BJ (cell line): ENCODE measurements around the gene ZBED4. TPM values are rescaled to one million over a fixed set of nuclear protein-coding genes. Genes with fewer than 3 reads are reported as not detected.

Experiments used
- CTCF ChIA-PET: fragments of 350-600 bp; formaldehyde crosslinking; extraction: SDS; loops from one replicate; lab custom pipeline; 2021; ENCODE audit warnings: antibody characterized with exemption, inconsistent platforms; lab: Yijun Ruan, JAX
- POLR2A ChIA-PET: fragments of 300-600 bp; sonication (Branson Sonifier 250); formaldehyde crosslinking; extraction: SDS; loops from one replicate; lab custom pipeline; 2021; ENCODE audit warnings: antibody characterized with exemption; lab: Charles Lee
- DNase-seq: peaks from one replicate; pipeline ENCODE4 v3.0.0-alpha.2; 2011; ENCODE audit warnings: low read depth
- H3K27me3 ChIP-seq: 2 replicates; pipeline ENCODE4 v1.6.0; 2011; ENCODE audit warnings: low read length; ENCODE audit not compliant: control insufficient read depth, insufficient read depth
- H3K36me3 ChIP-seq: 2 replicates; pipeline ENCODE4 v1.5.1; 2011; ENCODE audit warnings: low read length; ENCODE audit not compliant: control insufficient read depth, insufficient read depth
- H3K4me3 ChIP-seq: 2 replicates; pipeline ENCODE4 v1.5.1; 2011; ENCODE audit warnings: low read depth, mild to moderate bottlenecking, control low read depth, low read length
- polyA plus RNA-seq: library from polyadenylated mRNA; depleted of rRNA; stranded (reverse); fragments of >200 nt; gene quantifications from 2 replicates; pipeline ENCODE4 v1.2.3, GENCODE V29; 2011; rRNA removed
- small RNA-seq: library from RNA; depleted of rRNA; stranded (forward); fragments of <200 nt; gene quantifications from one replicate; pipeline ENCODE3, GENCODE V24; 2012; ENCODE audit warnings: low replicate concordance, low read depth; ENCODE audit not compliant: insufficient read length
- TF ChIP-seq, protein P1 (sequence below): IDR thresholded peaks from 2 replicates; pipeline ENCODE4 v1.5.1; 2011; ENCODE audit warnings: low read depth, mild to moderate bottlenecking, control low read depth, inconsistent platforms, low read length, moderate library complexity; ENCODE audit not compliant: insufficient read depth

Gene ZBED4
- polyA plus RNA-seq, 1 experiment: 4.5 TPM

DNA sequence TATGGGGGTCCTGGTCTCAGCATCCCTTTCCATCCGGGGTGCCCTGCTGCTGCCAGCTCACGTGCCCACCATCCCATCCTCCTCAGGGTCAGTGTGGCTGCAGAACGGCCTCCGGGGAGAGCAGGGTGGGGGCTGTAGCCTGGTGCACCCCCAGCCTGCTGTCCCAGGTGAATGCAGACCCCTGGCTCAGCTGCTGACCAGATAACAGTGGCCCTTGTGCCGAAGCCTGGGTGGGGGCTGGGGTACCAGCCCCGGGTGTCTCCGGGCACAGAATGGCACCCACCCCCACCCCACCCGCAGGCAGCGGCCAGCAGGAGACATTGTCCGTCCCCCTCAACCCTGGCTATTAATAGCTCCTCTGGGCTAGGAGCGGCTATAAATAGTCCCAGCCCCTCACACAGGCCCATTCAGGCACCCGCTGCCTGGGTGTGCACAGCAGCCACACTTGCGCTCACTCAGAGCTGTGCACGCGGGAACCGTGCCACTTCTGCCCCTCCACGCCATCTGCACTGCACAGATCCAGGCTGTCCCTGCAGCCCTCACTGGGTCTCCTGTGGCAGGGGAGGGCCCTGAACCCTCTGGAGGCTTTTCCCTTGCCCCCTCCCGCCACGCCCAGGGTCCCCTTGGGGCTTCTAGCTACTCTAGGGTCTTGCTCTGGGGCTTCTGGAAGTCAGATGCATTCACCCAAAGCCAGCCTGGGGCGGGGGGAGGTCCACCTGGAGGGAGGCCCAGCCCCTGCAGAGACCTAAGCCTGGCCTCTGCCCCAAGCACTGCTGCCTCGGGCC is 83.5 kb downstream of the ZBED4 start:
- POLR2A ChIA-PET: no interaction called here
- CTCF ChIA-PET: interaction anchor here (1.1 to 1.2 kb wide), 2 partner anchors 47 to 55 kb away, joined by 3 read pairs; no protein-coding TSS in a partner anchor

DNA sequence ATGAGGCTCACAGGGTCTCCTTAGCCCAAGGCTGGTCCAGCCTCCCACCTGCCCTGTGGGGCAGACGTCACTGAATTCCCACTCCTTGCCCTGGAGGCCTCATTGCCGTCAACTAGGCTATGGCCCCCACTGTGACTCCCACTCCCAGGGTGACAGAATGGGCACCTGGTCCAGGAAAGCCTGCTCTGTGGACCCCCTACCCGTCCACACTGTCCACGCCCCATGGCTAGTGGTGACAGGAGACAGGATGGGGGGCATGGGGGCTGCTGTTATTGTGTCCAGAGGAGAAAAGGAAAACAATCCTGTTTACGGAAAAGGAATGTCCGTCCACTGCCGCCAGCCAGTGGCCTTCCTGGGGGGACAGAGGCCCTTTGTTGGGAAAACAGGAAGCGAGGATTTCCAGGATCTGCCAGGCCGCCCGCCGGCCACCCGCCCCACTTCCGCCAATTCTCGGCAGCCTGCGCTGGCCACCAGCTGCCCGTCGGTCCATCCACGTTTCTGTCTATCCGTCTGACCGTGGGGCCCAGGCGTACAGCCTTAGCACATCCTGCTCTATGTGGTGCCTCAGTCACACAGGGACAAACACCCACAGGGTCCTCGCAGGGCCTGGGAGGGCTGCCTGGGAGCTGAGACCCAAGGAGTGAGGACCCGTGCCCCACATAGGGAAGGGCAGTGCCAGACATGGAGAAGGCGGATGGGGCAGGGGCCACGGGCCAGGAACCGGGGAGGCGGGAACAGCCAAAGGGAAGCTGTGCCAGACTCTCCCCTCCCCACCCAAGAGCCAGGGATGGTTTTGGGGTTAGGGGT is 84.3 kb downstream of the ZBED4 start:
- no peaks in the 10 kb centered on the region for H3K36me3 ChIP-seq
- no peak overlapping the region for H3K4me3 ChIP-seq
- no peak for DNase-seq
- CTCF ChIA-PET: no interaction called here
- TF ChIP-seq, protein P1, sequence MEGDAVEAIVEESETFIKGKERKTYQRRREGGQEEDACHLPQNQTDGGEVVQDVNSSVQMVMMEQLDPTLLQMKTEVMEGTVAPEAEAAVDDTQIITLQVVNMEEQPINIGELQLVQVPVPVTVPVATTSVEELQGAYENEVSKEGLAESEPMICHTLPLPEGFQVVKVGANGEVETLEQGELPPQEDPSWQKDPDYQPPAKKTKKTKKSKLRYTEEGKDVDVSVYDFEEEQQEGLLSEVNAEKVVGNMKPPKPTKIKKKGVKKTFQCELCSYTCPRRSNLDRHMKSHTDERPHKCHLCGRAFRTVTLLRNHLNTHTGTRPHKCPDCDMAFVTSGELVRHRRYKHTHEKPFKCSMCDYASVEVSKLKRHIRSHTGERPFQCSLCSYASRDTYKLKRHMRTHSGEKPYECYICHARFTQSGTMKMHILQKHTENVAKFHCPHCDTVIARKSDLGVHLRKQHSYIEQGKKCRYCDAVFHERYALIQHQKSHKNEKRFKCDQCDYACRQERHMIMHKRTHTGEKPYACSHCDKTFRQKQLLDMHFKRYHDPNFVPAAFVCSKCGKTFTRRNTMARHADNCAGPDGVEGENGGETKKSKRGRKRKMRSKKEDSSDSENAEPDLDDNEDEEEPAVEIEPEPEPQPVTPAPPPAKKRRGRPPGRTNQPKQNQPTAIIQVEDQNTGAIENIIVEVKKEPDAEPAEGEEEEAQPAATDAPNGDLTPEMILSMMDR: no peak
- H3K27me3 ChIP-seq: no peaks in the 10 kb centered on the region
- POLR2A ChIA-PET: no interaction called here

More for the DNA sequence above, 83.5 kb downstream of the ZBED4 start:
- Histone ChIP-seq H3K36me3 (no peaks in the 10 kb centered on the region), H3K4me3 (no peak overlapping the region), H3K27me3 (no peaks in the 10 kb centered on the region)
- TF ChIP-seq, protein P1: no peak
- DNase-seq: no peak

DNA sequence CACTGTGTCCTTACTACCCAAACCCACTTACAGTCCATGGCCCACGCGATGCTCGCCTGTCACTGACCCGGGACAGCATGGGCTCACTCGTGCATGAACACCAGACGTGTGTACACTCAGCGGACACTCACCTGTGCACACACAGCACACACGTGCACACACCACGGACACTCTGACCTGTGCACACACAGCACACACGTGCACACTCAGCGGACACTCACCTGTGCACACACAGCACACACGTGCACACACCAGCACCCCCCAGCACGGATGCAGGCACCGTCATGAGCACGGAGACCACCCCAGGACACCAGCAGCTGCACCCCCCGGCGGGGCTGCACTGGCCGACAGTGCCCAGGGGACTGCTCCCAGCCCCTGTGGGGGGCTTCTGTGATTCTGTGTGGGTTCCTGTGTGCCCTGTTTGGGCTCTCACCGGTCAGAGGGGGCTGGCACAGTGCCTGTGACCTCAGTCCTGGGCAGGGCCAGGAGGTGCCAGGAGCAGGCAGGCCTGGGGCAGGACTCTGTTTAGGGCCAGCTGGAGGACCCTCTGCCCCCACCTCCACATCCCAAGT is 85.0 kb downstream of the ZBED4 start:
- Histone ChIP-seq H3K36me3 (no peaks in the 10 kb centered on the region), H3K27me3 (no peaks in the 10 kb centered on the region), H3K4me3 (no peak overlapping the region)
- POLR2A ChIA-PET: no interaction called here
- DNase-seq: no peak
- CTCF ChIA-PET: interaction anchor here (0.6 kb wide), 1 partner anchor 43 kb away, joined by 3 read pairs; no protein-coding TSS in a partner anchor
- TF ChIP-seq, protein P1: no peak

Small RNAs within 50 kb of the gene (small RNA-seq; reads per million reads assigned to genes)
- gene AL117328.1: not detected
- not detected for gene RF00017

Other genes with a start within 250 kb of the ZBED4 start
- 3.1 and 4.6 TPM in 2 replicates for gene BRD1, start 26.0 kb upstream of the ZBED4 start, polyA plus RNA-seq
- gene ALG12, start 64.6 kb downstream of the ZBED4 start, polyA plus RNA-seq: 5.5 and 7.9 TPM in 2 replicates
- 41.0 and 54.1 TPM in 2 replicates for gene CRELD2, start 64.8 kb downstream of the ZBED4 start, polyA plus RNA-seq
- 5.8 and 8.3 TPM in 2 replicates for gene PIM3, start 106.9 kb downstream of the ZBED4 start, polyA plus RNA-seq
- gene IL17REL, start 158.9 kb downstream of the ZBED4 start, polyA plus RNA-seq: not detected in 2 replicates
- gene TTLL8, start 204.5 kb downstream of the ZBED4 start, polyA plus RNA-seq: not detected in 2 replicates
- 0.10 and 0.15 TPM in 2 replicates for gene MLC1, start 231.6 kb downstream of the ZBED4 start, polyA plus RNA-seq
- gene MOV10L1, start 236.2 kb downstream of the ZBED4 start, polyA plus RNA-seq: 5.8 and 6.6 TPM in 2 replicates